Activated T-helper 2 cell treated with anti-CD3 and anti-CD28 coated beads, Interferon-gamma antibody, Interleukin-2, Interleukin-4, amounts not matched to agents 10 μg/mL and 5 μg/mL and 100 μg/mL, durations not matched to agents 14 hours and 24 hours and 36 hours (primary cell): Measurements from ENCODE around the gene EYS. TPM values are rescaled to one million over a fixed set of nuclear protein-coding genes. Genes with fewer than 3 reads are reported as not detected.
"Not testable (repeated sequence)": the region's sequence is repeated elsewhere in the genome, so short reads cannot be mapped to it uniquely, and the experiment has no call there.

Experiments used
- DNase-seq: peaks from one replicate; pipeline ENCODE4 v3.0.0; 2021; ENCODE audit warnings: low spot score
- H3K27ac Mint-ChIP-seq: one replicate; pipeline ENCODE4 v1.8.0; 2021; ENCODE audit warnings: mixed read lengths
- H3K27me3 Mint-ChIP-seq: one replicate; pipeline ENCODE4 v1.8.0; 2021; ENCODE audit warnings: low read depth, mixed read lengths
- H3K36me3 Mint-ChIP-seq: one replicate; pipeline ENCODE4 v1.8.0; 2021; ENCODE audit warnings: low read depth, mixed read lengths
- H3K4me1 Mint-ChIP-seq: one replicate; pipeline ENCODE4 v1.8.0; 2021; ENCODE audit warnings: low read depth, mixed read lengths
- H3K4me3 Mint-ChIP-seq: one replicate; pipeline ENCODE4 v1.8.0; 2021; ENCODE audit warnings: low read depth, mild to moderate bottlenecking, moderate library complexity, mixed read lengths
- H3K9me3 Mint-ChIP-seq: one replicate; pipeline ENCODE4 v1.8.0; 2021; ENCODE audit warnings: mixed read lengths
- intact Hi-C: fragments of 100-400 bp; cut with micrococcal nuclease; formaldehyde crosslinking; loops from one replicate; pipeline ENCODE4 v1.15.1; 2023
- total RNA-seq: library from RNA; stranded (reverse); gene quantifications from 2 replicates; pipeline ENCODE4 v1.2.3, GENCODE V29; 2022

Gene EYS
- total RNA-seq, 1 donor from 2014 or later, result not detected

GRCh38 chr6:64448101-64448500, 1258.9 kb downstream of the EYS start:
- intact Hi-C loops, H3K27ac Mint-ChIP-seq: not testable (repeated sequence)

GRCh38 chr6:64445038-64445437, 1262.0 kb downstream of the EYS start:
- Mint-ChIP-seq H3K27me3 (no peaks in the 10 kb centered on the region), H3K36me3 (no peaks in the 10 kb centered on the region), H3K4me3 (no peak overlapping the region), H3K4me1 (no peaks in the 10 kb centered on the region), H3K9me3 (peaks cover 27% of the 10 kb centered on the region), H3K27ac (no peak overlapping the region)
- DNase-seq, result no peak
- intact Hi-C loops, result no loop called here

More at GRCh38 chr6:64448101-64448500, 1258.9 kb downstream of the EYS start:
- not testable (repeated sequence) for H3K36me3 Mint-ChIP-seq, H3K4me3 Mint-ChIP-seq, DNase-seq, H3K4me1 Mint-ChIP-seq, H3K27me3 Mint-ChIP-seq
- H3K9me3 Mint-ChIP-seq, result peaks cover 16% of the 10 kb centered on the region

GRCh38 chr6:64439274-64439673, 1267.8 kb downstream of the EYS start:
- intact Hi-C loops, result no loop called here
- H3K4me3 Mint-ChIP-seq, result no peak overlapping the region
- DNase-seq, result no peak
- no peak overlapping the region for H3K27ac Mint-ChIP-seq
- H3K4me1 Mint-ChIP-seq, result no peaks in the 10 kb centered on the region
- no peaks in the 10 kb centered on the region for H3K36me3 Mint-ChIP-seq
- no peaks in the 10 kb centered on the region for H3K27me3 Mint-ChIP-seq
- peaks cover 20% of the 10 kb centered on the region for H3K9me3 Mint-ChIP-seq

GRCh38 chr6:64437996-64438395, 1269.0 kb downstream of the EYS start:
- Mint-ChIP-seq H3K4me3 (no peak overlapping the region), H3K27ac (no peak overlapping the region), H3K4me1 (no peaks in the 10 kb centered on the region), H3K9me3 (peaks cover 20% of the 10 kb centered on the region), H3K27me3 (no peaks in the 10 kb centered on the region), H3K36me3 (no peaks in the 10 kb centered on the region)
- no peak for DNase-seq
- intact Hi-C loops, result no loop called here

- peaks cover 6% of the 10 kb centered on the region for H3K9me3 Mint-ChIP-seq
- H3K36me3 Mint-ChIP-seq, result no peaks in the 10 kb centered on the region
These were observed 1277.1 kb downstream of the EYS start for GRCh38 chr6:64429926-64430325.

GRCh38 chr6:64428186-64428585, 1278.8 kb downstream of the EYS start:
- DNase-seq, result no peak
- Mint-ChIP-seq H3K27ac (no peak overlapping the region), H3K9me3 (peaks cover 15% of the 10 kb centered on the region), H3K36me3 (no peaks in the 10 kb centered on the region), H3K4me1 (no peaks in the 10 kb centered on the region), H3K4me3 (no peak overlapping the region), H3K27me3 (no peaks in the 10 kb centered on the region)
- intact Hi-C loops, result no loop called here

More at GRCh38 chr6:64429926-64430325, 1277.1 kb downstream of the EYS start:
- Mint-ChIP-seq H3K27me3 (no peaks in the 10 kb centered on the region), H3K4me3 (no peak overlapping the region), H3K27ac (no peak overlapping the region), H3K4me1 (no peaks in the 10 kb centered on the region)
- DNase-seq, result no peak
- intact Hi-C loops, result no loop called here

GRCh38 chr6:64415926-64416325, 1291.1 kb downstream of the EYS start:
- intact Hi-C loops, result no loop called here
- no peak for DNase-seq
- Mint-ChIP-seq H3K4me1 (no peaks in the 10 kb centered on the region), H3K4me3 (no peak overlapping the region), H3K27ac (no peak overlapping the region), H3K36me3 (no peaks in the 10 kb centered on the region), H3K27me3 (no peaks in the 10 kb centered on the region), H3K9me3 (peaks cover 29% of the 10 kb centered on the region)

GRCh38 chr6:64411226-64411625, 1295.8 kb downstream of the EYS start:
- Mint-ChIP-seq H3K36me3 (no peaks in the 10 kb centered on the region), H3K4me3 (no peak overlapping the region), H3K27me3 (no peaks in the 10 kb centered on the region), H3K4me1 (no peaks in the 10 kb centered on the region), H3K9me3 (peaks cover 14% of the 10 kb centered on the region), H3K27ac (no peak overlapping the region)
- intact Hi-C loops, result no loop called here
- DNase-seq, result no peak

GRCh38 chr6:64409948-64410347, 1297.1 kb downstream of the EYS start:
- Mint-ChIP-seq H3K27me3 (no peaks in the 10 kb centered on the region), H3K9me3 (peaks cover 23% of the 10 kb centered on the region), H3K4me1 (no peaks in the 10 kb centered on the region), H3K27ac (no peak overlapping the region), H3K36me3 (no peaks in the 10 kb centered on the region), H3K4me3 (no peak overlapping the region)
- DNase-seq, result no peak
- intact Hi-C loops, result no loop called here

GRCh38 chr6:64404396-64404795, 1302.6 kb downstream of the EYS start:
- Mint-ChIP-seq H3K4me1 (no peaks in the 10 kb centered on the region), H3K27me3 (no peaks in the 10 kb centered on the region), H3K27ac (no peak overlapping the region), H3K9me3 (peaks cover 33% of the 10 kb centered on the region), H3K36me3 (no peaks in the 10 kb centered on the region), H3K4me3 (no peak overlapping the region)
- intact Hi-C loops, result no loop called here
- no peak for DNase-seq

- Mint-ChIP-seq H3K9me3 (peaks cover 16% of the 10 kb centered on the region), H3K4me3 (no peak overlapping the region), H3K4me1 (no peaks in the 10 kb centered on the region), H3K27ac (no peak overlapping the region), H3K36me3 (no peaks in the 10 kb centered on the region), H3K27me3 (no peaks in the 10 kb centered on the region)
- no peak for DNase-seq
- intact Hi-C loops, result no loop called here
These were observed 1323.7 kb downstream of the EYS start for GRCh38 chr6:64383277-64383676.

- H3K27ac Mint-ChIP-seq, result no peak overlapping the region
- H3K27me3 Mint-ChIP-seq, result no peaks in the 10 kb centered on the region
- no peaks in the 10 kb centered on the region for H3K4me1 Mint-ChIP-seq
- H3K9me3 Mint-ChIP-seq, result peaks cover 40% of the 10 kb centered on the region
- intact Hi-C loops, result no loop called here
- H3K4me3 Mint-ChIP-seq, result no peak overlapping the region
- DNase-seq, result no peak
- H3K36me3 Mint-ChIP-seq, result no peaks in the 10 kb centered on the region
These were observed 1330.6 kb downstream of the EYS start for GRCh38 chr6:64376394-64376793.

GRCh38 chr6:64357430-64357829, 1349.6 kb downstream of the EYS start:
- no peaks in the 10 kb centered on the region for H3K36me3 Mint-ChIP-seq
- no peaks in the 10 kb centered on the region for H3K4me1 Mint-ChIP-seq
- intact Hi-C loops, result no loop called here

GRCh38 chr6:64347411-64347810, 1359.6 kb downstream of the EYS start:
- Mint-ChIP-seq H3K27me3 (no peaks in the 10 kb centered on the region), H3K4me3 (no peak overlapping the region), H3K27ac (no peak overlapping the region), H3K9me3 (peaks cover 27% of the 10 kb centered on the region), H3K36me3 (no peaks in the 10 kb centered on the region), H3K4me1 (no peaks in the 10 kb centered on the region)
- no peak for DNase-seq
- intact Hi-C loops, result no loop called here

More at GRCh38 chr6:64357430-64357829, 1349.6 kb downstream of the EYS start:
- peaks cover 16% of the 10 kb centered on the region for H3K9me3 Mint-ChIP-seq
- H3K4me3 Mint-ChIP-seq, result no peak overlapping the region
- H3K27me3 Mint-ChIP-seq, result no peaks in the 10 kb centered on the region
- DNase-seq, result no peak
- H3K27ac Mint-ChIP-seq, result no peak overlapping the region
